Caki2 (cell line): ENCODE measurements around the gene TM9SF3. TPM values are rescaled to one million over a fixed set of nuclear protein-coding genes. Genes with fewer than 3 reads are reported as not detected.

ENCODE experiments used
- DNase-seq: peaks from one replicate; pipeline ENCODE4 v3.0.0-alpha.2; 2015; ENCODE audit warnings: low read depth
- in situ Hi-C: cut with HindIII; loops from 2 replicates; pipeline ENCODE4 v1.10.0; 2016; ENCODE audit warnings: low sequenced_read_pairs, low pct_unique_long_range_greater_than_20kb, mixed read lengths
- total RNA-seq: library from RNA; depleted of rRNA; stranded (reverse); fragments of >200 nt; shearing (Covaris generic); gene quantifications from 2 replicates; pipeline ENCODE4 v1.2.3, GENCODE V29; 2014; ENCODE audit warnings: low replicate concordance; rRNA removed

The TM9SF3 gene
- total RNA-seq, 1 experiment from 2014 or later: 32.8 TPM

GRCh38 chr10:96496281-96496925, 90.4 kb downstream of the TM9SF3 start:
- in situ Hi-C loops: loop anchor here (25.0 kb wide), 1 partner anchor 109 kb away; no protein-coding TSS in a partner anchor
- DNase-seq: peak; percentile 13

GRCh38 chr10:96495544-96495943, 91.3 kb downstream of the TM9SF3 start:
- DNase-seq: no peak
- in situ Hi-C loops: loop anchor here (25.0 kb wide), 1 partner anchor 108 kb away; no protein-coding TSS in a partner anchor

GRCh38 chr10:96494694-96495093, 92.1 kb downstream of the TM9SF3 start:
- in situ Hi-C loops: loop anchor here (25.0 kb wide), 1 partner anchor 107 kb away; no protein-coding TSS in a partner anchor
- DNase-seq: no peak

- no peak for DNase-seq
- in situ Hi-C loops: loop anchor here (25.0 kb wide), 1 partner anchor 107 kb away; no protein-coding TSS in a partner anchor
These were observed 92.8 kb downstream of the TM9SF3 start for GRCh38 chr10:96493871-96494525.

- DNase-seq: no peak
- in situ Hi-C loops: loop anchor here (25.0 kb wide), 1 partner anchor 106 kb away; no protein-coding TSS in a partner anchor
These were observed 93.6 kb downstream of the TM9SF3 start for GRCh38 chr10:96493254-96493653.

- DNase-seq: no peak
- in situ Hi-C loops: loop anchor here (25.0 kb wide), 1 partner anchor 104 kb away; no protein-coding TSS in a partner anchor
These were observed 95.5 kb downstream of the TM9SF3 start for GRCh38 chr10:96491303-96491702.

DNA sequence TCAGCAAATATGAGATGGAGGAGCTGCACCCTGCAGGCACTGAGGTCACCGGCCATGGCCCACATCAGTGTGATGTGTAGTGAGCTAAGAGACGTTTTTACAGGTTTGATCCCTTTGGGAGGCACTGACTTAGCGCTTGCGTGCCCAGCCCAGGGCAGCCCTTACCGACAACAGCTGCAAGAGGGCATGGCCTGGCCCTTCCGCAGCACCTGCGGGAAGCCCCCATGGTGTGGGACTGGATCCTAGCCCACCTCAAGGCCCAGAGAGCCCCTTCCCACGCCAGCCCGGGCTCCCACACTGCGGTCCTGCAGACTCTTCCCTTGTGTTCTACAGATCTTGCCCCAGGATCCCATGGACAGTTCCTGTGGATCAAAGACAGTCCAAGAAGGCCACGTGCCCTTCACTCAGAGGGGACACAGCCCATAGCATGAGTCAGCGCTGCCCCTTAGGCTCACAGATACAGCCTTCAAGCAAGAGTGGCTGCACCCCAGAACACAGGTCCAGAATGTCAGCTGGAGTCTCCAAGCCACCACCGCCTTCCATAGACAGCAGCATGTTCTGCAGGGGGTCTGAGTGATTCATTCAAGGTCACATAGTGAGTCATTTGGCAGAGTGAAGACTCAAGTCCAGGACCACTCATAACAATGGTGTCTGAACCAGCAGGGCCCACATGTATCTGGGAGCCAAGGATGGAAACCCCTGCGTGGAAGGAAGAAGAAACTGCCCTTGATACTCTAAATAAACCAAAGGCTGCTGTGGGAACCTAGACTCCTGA, 98.5 kb downstream of the TM9SF3 start:
- DNase-seq: no peak
- in situ Hi-C loops: loop anchor here (25.0 kb wide), 1 partner anchor 101 kb away; no protein-coding TSS in a partner anchor

GRCh38 chr10:96482815-96483588, 103.8 kb downstream of the TM9SF3 start:
- in situ Hi-C loops: loop anchor here (25.0 kb wide), 1 partner anchor 96 kb away; no protein-coding TSS in a partner anchor

DNA sequence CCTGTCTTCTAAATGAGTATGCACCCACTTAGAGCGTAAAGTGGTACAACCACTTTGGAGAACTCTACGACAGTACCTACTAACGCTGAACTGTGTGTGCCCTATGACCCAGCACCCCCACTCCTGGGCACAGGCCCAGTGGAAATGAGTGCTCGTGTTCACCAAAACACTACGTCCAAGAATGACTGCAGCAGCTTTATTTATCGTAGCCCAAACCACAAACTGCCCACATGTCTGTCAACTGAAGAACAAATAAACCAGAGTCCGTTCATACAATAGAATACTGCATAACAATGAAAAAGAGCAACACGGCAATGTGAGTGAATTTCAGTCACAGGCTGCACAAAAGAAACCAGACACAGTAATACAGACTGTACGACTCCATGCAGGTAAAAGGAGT, 108.5 kb downstream of the TM9SF3 start:
- in situ Hi-C loops: loop anchor here (25.0 kb wide), 1 partner anchor 91 kb away; no protein-coding TSS in a partner anchor
- DNase-seq: no peak

More at GRCh38 chr10:96482815-96483588, 103.8 kb downstream of the TM9SF3 start:
- DNase-seq: no peak

DNA sequence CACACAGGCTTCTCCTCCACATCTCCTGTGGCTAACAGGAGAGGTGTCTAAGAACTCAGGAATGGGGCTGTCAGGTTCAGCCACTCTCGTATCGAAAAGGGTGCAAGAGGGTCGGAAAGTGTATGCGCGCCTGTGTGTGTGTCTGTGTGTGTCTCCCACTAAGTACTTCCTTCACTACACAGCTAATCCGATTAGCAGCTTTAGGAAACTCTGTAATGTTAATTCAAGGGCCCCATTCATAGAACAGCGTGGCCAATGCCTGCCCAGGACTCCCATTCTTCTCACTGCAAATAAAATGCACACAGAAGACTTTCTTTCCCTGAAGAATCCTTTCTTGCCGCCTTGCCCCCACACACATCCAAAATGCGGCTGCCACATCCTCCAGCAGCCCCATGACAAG, 112.9 kb downstream of the TM9SF3 start:
- in situ Hi-C loops: no loop called here
- DNase-seq: no peak

DNA sequence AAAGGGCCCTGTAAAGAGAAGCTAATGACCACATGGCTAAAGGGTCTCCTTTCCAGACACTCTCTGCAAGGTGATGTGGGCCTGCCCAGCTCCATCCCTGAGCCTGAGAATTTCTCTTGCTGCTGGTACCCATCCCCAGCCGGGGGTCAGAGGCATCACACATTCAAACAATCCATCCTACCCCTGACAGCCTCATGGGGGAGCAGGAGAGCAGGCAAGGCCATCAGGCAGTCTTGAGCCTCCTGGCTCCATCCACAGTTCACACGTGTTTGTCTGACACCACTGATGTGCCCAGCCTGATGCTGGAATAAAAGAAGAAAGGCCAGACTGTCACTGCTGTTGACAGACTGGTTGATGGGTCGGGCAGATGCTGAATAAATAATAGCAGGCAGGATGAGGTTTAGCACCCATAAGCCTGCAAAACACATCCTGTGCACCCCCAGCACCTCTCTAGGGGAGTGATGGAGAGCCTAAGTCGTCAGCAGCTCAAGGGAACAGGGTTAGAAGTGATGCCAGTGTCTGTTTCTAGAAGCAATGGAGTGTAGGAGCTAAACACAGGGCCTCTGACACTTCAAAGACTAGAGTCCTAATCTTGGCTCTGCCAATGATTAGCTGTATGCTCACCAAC, 116.6 kb downstream of the TM9SF3 start:
- in situ Hi-C loops: no loop called here
- no peak for DNase-seq

DNA sequence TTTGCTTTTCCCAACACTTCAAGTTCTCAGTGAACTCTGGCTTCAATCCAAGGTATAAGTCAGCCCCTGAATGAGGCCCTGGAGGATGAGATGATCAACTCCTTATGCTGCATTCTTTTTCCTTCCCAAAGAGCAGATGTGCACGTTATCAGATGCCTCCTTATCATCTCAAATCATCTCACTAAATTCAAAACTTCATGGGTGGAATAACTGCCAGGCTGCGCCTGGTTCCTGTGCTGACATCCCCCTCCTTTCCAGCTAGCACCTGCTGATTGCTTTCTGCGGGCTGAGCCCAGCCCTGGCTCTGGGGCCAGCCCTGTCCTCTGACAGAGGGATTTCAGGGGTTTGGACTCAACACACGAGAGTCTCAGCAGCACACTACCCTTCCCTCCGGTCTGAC, 118.0 kb downstream of the TM9SF3 start:
- in situ Hi-C loops: no loop called here
- DNase-seq: no peak

Other genes with a start within 250 kb of the TM9SF3 start
- not detected in 2 replicates for gene OPALIN, start 228.0 kb downstream of the TM9SF3 start, total RNA-seq
- gene TLL2, start 73.1 kb downstream of the TM9SF3 start, total RNA-seq: 1.3 and 3.8 TPM in 2 replicates
- gene PIK3AP1, start 133.5 kb upstream of the TM9SF3 start, total RNA-seq: 0.43 and 2.7 TPM in 2 replicates
- gene LCOR, start 245.3 kb upstream of the TM9SF3 start, total RNA-seq: 5.8 and 9.7 TPM in 2 replicates